HG02763 (cell line): ENCODE data around the gene RACGAP1.

Experiments
- ATAC-seq: cut with Tn5 transposase; IDR thresholded peaks from one replicate; pipeline ENCODE4 v1.9.1; 2021; ENCODE audit warnings: mild to moderate bottlenecking, moderate library complexity; ENCODE audit not compliant: unreplicated experiment

The RACGAP1 gene

GRCh38 chr12:49956663-49957569 lies 68.4 kb downstream of the RACGAP1 start:
- ATAC-seq: no peak

GRCh38 chr12:49955899-49956662 lies 69.2 kb downstream of the RACGAP1 start:
- ATAC-seq: no peak

- ATAC-seq: no peak
Observed at GRCh38 chr12:49954863-49955830, 70.1 kb downstream of the RACGAP1 start.

DNA sequence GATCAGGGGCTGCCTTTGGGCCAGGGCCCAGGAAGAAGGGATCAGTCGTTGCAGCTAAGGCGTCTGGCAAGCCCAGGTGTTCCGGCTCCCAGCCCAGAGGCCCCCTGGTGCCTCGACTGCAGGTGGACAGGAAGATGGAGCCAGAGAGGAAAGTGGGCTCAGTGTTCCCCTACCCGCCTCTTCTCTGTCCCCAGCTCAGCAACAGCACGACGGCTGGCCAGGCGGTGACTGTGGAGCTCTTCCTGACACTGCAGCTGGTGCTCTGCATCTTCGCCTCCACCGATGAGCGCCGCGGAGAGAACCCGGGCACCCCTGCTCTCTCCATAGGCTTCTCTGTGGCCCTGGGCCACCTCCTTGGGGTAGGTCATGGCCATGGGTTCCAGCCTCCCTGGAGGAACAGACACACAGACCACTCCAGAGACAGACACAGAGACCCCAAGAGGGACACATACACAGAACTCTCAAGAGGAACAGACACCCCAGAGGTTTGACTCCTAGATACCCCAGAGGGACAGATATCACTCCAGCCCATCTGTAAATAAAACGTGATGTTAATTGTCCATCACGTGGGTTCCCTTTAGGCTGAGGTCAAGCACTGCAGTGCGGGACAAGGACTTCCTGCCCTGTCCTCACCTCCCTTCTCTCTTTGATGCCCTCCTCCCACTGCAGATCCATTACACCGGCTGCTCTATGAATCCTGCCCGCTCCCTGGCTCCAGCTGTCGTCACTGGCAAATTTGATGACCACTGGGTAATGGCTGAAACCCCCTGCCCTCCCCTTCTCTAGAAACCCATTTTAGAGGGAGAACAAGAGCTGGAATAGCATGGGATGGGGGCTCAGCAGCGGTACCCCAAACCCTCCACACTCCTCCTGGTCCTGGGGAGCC lies 71.1 kb downstream of the RACGAP1 start:
- ATAC-seq: no peak

DNA sequence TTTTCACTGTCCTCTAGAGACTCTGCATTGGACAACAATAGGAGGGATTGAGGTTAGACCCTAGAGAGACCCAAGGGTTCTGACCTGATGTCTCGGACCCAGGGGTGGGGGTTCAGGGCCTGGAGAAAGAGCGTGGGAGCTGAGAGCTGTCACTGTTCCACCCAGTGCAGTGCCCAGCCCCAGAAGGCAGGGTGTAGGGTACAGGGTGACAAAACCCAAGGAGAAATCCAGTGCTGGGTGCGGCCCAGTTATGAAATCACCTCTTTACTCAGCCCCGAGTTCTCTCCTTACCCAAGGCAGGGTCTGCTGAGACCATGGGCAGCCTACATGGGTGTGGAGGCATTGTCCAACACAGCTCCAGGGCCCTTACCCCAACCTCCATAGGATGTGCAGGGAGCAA lies 72.1 kb downstream of the RACGAP1 start:
- no peak for ATAC-seq

GRCh38 chr12:49952391-49953055 lies 72.8 kb downstream of the RACGAP1 start:
- no peak for ATAC-seq

DNA sequence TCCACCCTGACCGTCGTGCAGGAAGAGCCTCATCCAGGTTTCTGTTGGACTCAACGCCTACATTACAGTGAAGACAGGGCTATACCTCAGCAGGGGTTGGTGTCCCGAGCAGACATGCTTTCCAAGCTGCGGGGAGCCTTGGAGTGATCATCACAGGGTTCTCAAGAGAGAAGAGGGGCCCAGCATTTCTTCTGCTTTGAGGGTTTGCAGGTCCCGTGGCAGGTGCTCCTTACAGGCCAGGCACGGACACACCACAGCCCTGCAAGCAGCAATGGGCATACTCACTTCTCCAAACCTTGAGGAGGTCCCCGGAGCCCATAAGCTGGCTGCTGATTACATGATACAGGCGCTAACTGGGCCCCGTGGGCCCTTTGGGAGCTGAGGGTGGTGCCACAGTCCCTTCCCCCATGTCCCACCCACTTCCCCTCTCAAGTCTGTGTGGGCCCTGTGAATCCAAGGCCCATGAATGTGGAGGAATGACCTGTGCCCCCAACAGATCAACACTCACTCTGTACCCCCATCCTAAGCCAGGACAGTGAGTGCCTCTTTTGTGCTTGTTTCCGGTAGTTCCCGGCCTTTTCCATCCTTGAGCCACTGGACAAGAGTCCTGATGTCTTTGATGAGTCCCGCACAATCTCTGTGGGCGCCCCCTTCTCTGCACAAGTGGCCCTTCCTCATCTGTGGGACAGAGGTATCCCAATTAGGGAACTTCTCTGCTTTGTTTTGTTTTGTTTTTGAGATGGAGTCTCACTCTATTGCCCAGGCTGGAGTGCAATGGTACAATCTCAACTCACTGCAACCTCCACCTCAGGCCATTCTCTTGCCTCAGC lies 73.7 kb downstream of the RACGAP1 start:
- no peak for ATAC-seq

DNA sequence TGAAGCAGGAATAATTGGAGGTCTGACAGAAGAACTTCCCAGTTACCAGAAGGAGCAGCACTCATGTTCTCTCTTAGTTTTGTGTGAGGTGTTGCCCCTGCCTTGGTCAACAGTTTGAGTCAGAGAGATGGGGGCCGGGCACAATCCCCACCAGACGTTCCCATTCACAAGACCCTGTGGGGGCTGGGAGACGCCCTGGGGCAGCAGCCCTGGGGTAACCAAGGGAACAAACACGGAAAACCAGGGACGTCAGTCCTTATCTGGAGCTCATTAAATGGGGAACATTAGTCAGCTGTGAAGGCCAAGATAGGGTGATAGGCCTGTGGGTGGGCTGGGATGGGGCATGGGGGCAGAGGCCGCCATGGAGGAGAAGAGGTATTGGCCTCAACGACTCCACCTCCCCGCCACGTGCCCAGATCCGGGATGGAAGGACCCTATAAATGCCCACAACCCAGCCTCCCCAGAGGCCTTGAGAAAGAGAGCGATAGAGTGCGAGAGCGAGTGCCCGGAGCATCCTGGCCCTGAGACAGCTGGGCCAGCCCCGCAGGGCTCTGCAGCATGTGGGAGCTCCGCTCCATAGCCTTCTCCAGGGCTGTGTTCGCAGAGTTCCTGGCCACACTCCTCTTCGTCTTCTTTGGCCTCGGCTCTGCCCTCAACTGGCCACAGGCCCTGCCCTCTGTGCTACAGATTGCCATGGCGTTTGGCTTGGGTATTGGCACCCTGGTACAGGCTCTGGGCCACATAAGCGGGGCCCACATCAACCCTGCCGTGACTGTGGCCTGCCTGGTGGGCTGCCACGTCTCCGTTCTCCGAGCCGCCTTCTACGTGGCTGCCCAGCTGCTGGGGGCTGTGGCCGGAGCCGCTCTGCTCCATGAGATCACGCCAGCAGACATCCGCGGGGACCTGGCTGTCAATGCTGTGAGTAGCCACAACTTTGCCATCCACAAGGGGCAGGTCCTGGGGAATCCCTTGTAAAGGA lies 74.7 kb downstream of the RACGAP1 start, which contains the start of gene AQP2:
Gene AQP2, plus strand, starts transcription at position 465 of the 979 bp plus-strand sequence. Its CDS starts 94 bp downstream, at position 559.
- ATAC-seq: no peak

DNA sequence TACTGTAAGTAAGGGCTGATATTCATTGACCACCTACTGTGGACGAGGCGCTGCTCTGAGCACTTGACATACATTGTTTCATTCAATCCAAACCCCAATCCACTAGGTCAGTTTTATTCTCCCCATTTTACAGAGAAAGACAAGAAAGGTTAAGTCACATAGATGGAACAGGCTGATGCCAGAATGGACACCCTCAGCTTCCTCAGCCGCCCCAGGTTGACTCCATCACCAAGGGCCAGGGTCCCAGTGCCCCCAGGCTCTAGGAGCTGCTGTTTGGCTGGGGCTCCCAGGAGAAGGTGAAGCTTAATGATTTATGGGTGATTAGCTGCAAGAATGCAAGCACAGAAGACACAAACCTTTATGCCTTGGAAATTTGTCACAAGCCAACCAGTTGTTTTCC lies 75.4 kb downstream of the RACGAP1 start:
- ATAC-seq: no peak

- no peak for ATAC-seq
Observed at GRCh38 chr12:49948866-49949845, 76.1 kb downstream of the RACGAP1 start.

DNA sequence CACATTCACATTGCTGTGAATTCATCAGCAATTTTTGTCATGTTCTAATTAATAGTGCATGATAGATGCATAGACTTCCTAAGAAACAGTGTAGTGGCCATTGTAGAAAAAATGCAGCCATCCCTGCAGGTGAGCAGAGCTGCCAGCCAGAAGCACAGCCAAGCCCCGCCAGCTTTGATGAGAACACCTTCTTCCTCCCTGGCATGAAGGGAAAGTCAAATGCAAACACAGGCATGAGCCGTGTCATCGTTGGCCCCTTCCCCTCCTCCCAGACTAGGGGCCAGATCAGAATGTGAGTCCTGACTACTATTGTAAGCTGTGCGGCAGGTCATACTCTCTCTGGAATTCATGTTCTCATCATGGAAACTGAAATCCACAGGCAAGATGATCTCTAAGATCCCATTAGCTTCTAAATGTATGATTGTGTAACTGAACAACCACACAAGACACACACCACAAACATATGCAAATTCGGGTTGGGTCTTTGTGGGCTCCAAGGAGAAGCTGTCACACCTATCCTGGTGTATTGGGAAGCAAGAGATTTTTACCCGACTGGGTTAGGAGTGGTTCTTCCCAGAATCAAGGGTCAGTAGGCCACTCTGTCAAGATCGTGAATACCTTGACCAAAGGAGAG lies 77.6 kb downstream of the RACGAP1 start:
- ATAC-seq: no peak

- no peak for ATAC-seq
Observed at GRCh38 chr12:49946497-49946896, 78.8 kb downstream of the RACGAP1 start.

- ATAC-seq: no peak
Observed at GRCh38 chr12:49946086-49946485, 79.2 kb downstream of the RACGAP1 start.

- ATAC-seq: no peak
Observed at GRCh38 chr12:49945394-49946080, 79.8 kb downstream of the RACGAP1 start.

GRCh38 chr12:49944718-49945117 lies 80.6 kb downstream of the RACGAP1 start:
- no peak for ATAC-seq
